Measurements from ENCODE around the gene ZG16. TPM values are rescaled to one million over a fixed set of nuclear protein-coding genes. Genes with fewer than 3 reads are reported as not detected.

The ZG16 gene
- total RNA-seq, 4 donors from 2014 or later, result not detected

DNA sequence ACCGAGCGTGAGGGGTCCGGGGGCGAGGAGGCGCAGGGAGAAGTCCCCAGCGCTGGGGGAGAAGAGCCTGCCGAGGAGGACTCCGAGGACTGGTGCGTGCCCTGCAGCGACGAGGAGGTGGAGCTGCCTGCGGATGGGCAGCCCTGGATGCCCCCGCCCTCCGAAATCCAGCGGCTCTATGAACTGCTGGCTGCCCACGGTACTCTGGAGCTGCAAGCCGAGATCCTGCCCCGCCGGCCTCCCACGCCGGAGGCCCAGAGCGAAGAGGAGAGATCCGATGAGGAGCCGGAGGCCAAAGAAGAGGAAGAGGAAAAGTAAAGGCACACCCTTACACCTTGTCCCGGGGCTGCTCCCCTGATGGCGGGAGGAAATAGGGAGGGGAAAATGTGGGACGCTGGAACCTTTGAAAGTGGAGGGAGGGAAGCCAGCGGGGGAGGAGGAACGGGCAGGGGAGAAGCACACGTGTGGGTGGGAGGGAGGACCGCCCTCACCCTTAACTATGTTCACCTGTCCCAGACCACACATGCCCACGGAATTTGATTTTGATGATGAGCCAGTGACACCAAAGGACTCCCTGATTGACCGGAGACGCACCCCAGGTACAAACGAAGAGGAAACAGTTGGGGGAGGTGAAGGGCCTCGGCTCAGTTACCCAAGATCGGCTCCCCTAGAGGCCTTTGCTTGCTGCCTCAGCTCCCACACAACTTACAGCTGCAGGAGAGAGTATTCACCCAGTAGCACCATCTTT, 38.8 kb downstream of the ZG16 start:
- peaks cover 31 to 56% of the 10 kb centered on the region in 2 donors for H3K4me1 ChIP-seq
- TF ChIP-seq, protein P1, sequence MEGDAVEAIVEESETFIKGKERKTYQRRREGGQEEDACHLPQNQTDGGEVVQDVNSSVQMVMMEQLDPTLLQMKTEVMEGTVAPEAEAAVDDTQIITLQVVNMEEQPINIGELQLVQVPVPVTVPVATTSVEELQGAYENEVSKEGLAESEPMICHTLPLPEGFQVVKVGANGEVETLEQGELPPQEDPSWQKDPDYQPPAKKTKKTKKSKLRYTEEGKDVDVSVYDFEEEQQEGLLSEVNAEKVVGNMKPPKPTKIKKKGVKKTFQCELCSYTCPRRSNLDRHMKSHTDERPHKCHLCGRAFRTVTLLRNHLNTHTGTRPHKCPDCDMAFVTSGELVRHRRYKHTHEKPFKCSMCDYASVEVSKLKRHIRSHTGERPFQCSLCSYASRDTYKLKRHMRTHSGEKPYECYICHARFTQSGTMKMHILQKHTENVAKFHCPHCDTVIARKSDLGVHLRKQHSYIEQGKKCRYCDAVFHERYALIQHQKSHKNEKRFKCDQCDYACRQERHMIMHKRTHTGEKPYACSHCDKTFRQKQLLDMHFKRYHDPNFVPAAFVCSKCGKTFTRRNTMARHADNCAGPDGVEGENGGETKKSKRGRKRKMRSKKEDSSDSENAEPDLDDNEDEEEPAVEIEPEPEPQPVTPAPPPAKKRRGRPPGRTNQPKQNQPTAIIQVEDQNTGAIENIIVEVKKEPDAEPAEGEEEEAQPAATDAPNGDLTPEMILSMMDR (IDR thresholded peaks at IDR 0.05), result no peak
- no peak for TF ChIP-seq POLR2A (IDR thresholded peaks at IDR 0.05)
- DNase-seq, result peak; percentile 77 to 83
- H3K27ac ChIP-seq, result peak overlapping the region; percentile 84 to 98 (median 90)
- H3K9me3 ChIP-seq, result no peaks in the 10 kb centered on the region
- no peaks in the 10 kb centered on the region for H3K27me3 ChIP-seq
- H3K4me3 ChIP-seq (replicated peaks in 1 of 3), result peak overlapping the region; percentile 19 to 71 (median 55)
- peaks cover 0 to 4% of the 10 kb centered on the region in 2 donors for H3K36me3 ChIP-seq
- 4 to 6% methylated on average over 27 to 28 of the region's 37 CpGs for WGBS, 2 donors
- intact Hi-C loops (cut with DNase I), result loop anchor here (5.0 to 10.0 kb wide), 2 partner anchors 108 to 115 kb away; partner anchors contain the start of gene KCTD13

DNA sequence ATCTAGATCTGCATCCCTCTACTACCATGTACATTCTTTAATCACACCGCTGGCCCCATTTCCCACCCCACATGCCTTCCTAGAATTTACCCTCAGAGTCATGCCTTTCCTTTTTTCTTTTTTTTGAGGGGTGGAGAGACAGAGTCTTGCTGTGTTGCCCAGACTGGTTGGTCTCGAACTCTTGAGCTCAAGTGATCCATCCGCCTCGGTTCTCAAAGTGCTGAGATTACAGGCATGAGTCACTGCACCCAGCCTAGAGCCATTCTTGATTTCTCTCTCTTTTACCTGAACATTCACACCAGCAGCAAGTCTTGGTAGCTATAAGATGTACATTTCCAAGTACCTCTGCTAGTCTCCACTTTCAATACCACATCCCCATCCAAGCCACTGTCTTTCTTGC, 40.0 kb downstream of the ZG16 start:
- Histone ChIP-seq H3K9me3 (no peaks in the 10 kb centered on the region), H3K36me3 (peaks cover 0 to 4% of the 10 kb centered on the region in 2 donors), H3K27me3 (no peaks in the 10 kb centered on the region), H3K27ac (no peak overlapping the region), H3K4me1 (peaks cover 36 to 56% of the 10 kb centered on the region in 2 donors), H3K4me3 (replicated peaks in 1 of 3) (no peak overlapping the region)
- no peak for TF ChIP-seq POLR2A (IDR thresholded peaks at IDR 0.05)
- TF ChIP-seq, protein P1 (IDR thresholded peaks at IDR 0.05), result no peak
- WGBS, 2 donors, result 92 to 97% methylated on average over 4 of the region's 4 CpGs
- intact Hi-C loops (cut with DNase I), result loop anchor here (5.0 to 10.0 kb wide), 2 partner anchors 107 to 116 kb away; partner anchors contain the start of gene KCTD13
- no peak for DNase-seq

DNA sequence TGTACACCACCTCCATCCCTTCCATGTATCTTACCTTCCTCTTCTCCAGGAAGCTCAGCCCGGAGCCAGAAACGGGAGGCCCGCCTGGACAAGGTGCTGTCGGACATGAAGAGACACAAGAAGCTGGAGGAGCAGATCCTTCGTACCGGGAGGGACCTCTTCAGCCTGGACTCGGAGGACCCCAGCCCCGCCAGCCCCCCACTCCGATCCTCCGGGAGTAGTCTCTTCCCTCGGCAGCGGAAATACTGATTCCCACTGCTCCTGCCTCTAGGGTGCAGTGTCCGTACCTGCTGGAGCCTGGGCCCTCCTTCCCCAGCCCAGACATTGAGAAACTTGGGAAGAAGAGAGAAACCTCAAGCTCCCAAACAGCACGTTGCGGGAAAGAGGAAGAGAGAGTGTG, 41.5 kb downstream of the ZG16 start:
- H3K9me3 ChIP-seq, result no peaks in the 10 kb centered on the region
- DNase-seq, result no peak
- WGBS, 2 donors, result 83 to 92% methylated on average over 10 to 15 of the region's 15 CpGs
- H3K36me3 ChIP-seq, result peaks cover 0 to 4% of the 10 kb centered on the region in 2 donors
- TF ChIP-seq POLR2A (IDR thresholded peaks at IDR 0.05), result no peak
- TF ChIP-seq, protein P1 (IDR thresholded peaks at IDR 0.05), result no peak
- no peaks in the 10 kb centered on the region for H3K27me3 ChIP-seq
- no peak overlapping the region for H3K4me3 ChIP-seq (replicated peaks in 1 of 3)
- peaks cover 40 to 70% of the 10 kb centered on the region in 2 donors for H3K4me1 ChIP-seq
- intact Hi-C loops (cut with DNase I), result loop anchor here (5.0 to 10.0 kb wide), 2 partner anchors 105 to 117 kb away; partner anchors contain the start of gene KCTD13
- H3K27ac ChIP-seq, result peak overlapping the region in 1 of 3 donors; percentile 89

DNA sequence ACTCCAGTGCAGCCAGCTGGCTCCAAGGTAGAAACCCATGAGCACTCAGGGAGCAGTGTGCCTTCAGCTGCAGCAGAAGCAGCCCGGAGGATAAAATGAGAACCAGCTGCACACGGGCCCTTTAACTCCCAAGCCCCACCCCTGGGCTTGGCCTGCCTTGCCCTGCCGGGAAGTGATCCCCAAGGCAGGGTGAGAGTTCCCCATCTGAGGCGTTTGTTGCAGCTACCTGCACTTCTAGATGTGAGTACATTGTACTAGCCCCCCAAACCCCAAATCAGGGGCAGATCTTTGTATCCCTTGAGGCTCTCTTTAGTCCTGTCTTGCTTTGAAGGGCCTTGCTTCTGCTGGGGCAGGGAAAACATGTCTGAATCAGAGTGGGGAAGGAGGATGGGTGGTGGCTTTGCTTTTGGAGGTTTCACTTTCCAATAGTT, 42.2 kb downstream of the ZG16 start, which contains the start of gene MVP:
MVP (plus strand) TSS at position 192 of the 431 bp plus-strand sequence. CDS start 10,088 bp downstream, outside the sequence.
- no peaks in the 10 kb centered on the region for H3K9me3 ChIP-seq
- WGBS, 2 donors, result 0 to 2% methylated on average over 4 of the region's 4 CpGs
- peak within 1 kb of the TSS in 2 of 3 donors; percentile 54 to 60 for H3K4me3 ChIP-seq (replicated peaks in 1 of 3)
- peak; percentile 72 to 76 for DNase-seq
- H3K27ac ChIP-seq, result peak within 1 kb of the TSS; percentile 83 to 89 (median 86)
- no peaks in the 10 kb centered on the region for H3K27me3 ChIP-seq
- TF ChIP-seq, protein P1 (IDR thresholded peaks at IDR 0.05), result peak in 1 of 6 experiments; percentile 3
- peak in 1 of 2 donors; percentile 34 for TF ChIP-seq POLR2A (IDR thresholded peaks at IDR 0.05)
- intact Hi-C loops (cut with DNase I), result no loop called here
- peaks cover 0 to 4% of the 10 kb centered on the region in 2 donors for H3K36me3 ChIP-seq
- peaks cover 41 to 73% of the 10 kb centered on the region in 2 donors for H3K4me1 ChIP-seq
